Memory B cell (primary cell): ENCODE data around the gene ABLIM2.
A peak's percentile ranks its signal among the peaks of the same experiment; 100 is the strongest.

Experiments used
- ATAC-seq: fragments of 150-1000 bp; cut with Tn5 transposase; 2 replicates; pipeline ENCODE4 v1.10.0; 2021; ENCODE audit warnings: low read depth, mild to moderate bottlenecking, moderate library complexity
- DNase-seq, 2 donors: peaks; one replicate each; pipeline ENCODE4 v3.0.0; 2022; ENCODE audit warnings: low spot score in 2 of 2
- H3K27ac Mint-ChIP-seq: one replicate; pipeline ENCODE4 v1.8.0; 2022; ENCODE audit warnings: mild to moderate bottlenecking, moderate library complexity, mixed read lengths
- H3K27me3 Mint-ChIP-seq: one replicate; pipeline ENCODE4 v1.8.0; 2022; ENCODE audit warnings: mixed read lengths
- H3K36me3 Mint-ChIP-seq: one replicate; pipeline ENCODE4 v1.8.0; 2022; ENCODE audit warnings: mild to moderate bottlenecking, mixed read lengths
- H3K4me1 Mint-ChIP-seq: one replicate; pipeline ENCODE4 v1.8.0; 2022; ENCODE audit warnings: mixed read lengths
- H3K4me3 Mint-ChIP-seq: one replicate; pipeline ENCODE4 v1.8.0; 2022; ENCODE audit warnings: mild to moderate bottlenecking, moderate library complexity, mixed read lengths
- H3K9me3 Mint-ChIP-seq: one replicate; pipeline ENCODE4 v1.8.0; 2022; ENCODE audit warnings: mixed read lengths

The ABLIM2 gene

GRCh38 chr4:8163436-8164193 is 5.0 kb upstream of the ABLIM2 start:
- DNase-seq = no peak
- Mint-ChIP-seq H3K27me3 (no peaks in the 10 kb centered on the region), H3K27ac (peak overlapping the region; percentile 66), H3K36me3 (no peaks in the 10 kb centered on the region), H3K9me3 (peaks cover 10% of the 10 kb centered on the region), H3K4me3 (no peak overlapping the region), H3K4me1 (peaks cover 45% of the 10 kb centered on the region)
- no peak for ATAC-seq

- Mint-ChIP-seq H3K4me3 (peak overlapping the region; percentile 22), H3K27me3 (no peaks in the 10 kb centered on the region), H3K4me1 (peaks cover 45% of the 10 kb centered on the region), H3K9me3 (peaks cover 10% of the 10 kb centered on the region), H3K27ac (peak overlapping the region; percentile 66), H3K36me3 (no peaks in the 10 kb centered on the region)
- DNase-seq = no peak
- no peak for ATAC-seq
These were observed 4.4 kb upstream of the ABLIM2 start for GRCh38 chr4:8163026-8163425.

GRCh38 chr4:8162625-8163024 is 4.0 kb upstream of the ABLIM2 start:
- peak overlapping the region; percentile 66 for H3K27ac Mint-ChIP-seq

DNA sequence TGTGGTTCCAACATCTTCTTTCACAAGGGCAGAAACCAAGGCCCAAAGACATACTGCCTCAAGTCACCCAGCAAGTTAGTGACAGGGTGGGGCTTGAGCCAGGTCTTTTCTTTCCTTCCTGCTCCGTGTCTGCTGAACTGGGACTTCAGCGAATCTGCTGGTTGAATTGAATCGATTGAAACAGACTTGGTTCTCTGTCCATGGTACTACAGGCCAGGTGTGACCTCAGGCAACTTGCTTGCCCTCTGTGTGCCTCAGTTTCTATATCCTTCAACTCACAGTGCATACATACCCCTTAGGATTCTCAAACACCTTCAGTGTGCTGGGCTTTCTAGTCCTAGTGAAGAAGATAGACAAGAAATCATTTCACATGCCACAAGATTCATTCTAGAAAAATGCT is 2.0 kb upstream of the ABLIM2 start:
- Mint-ChIP-seq H3K4me1 (peaks cover 31% of the 10 kb centered on the region), H3K27ac (no peak overlapping the region), H3K36me3 (no peaks in the 10 kb centered on the region), H3K9me3 (no peaks in the 10 kb centered on the region), H3K27me3 (peaks cover under 1% of the 10 kb centered on the region), H3K4me3 (peak overlapping the region; percentile 96)
- no peak for ATAC-seq
- no peak for DNase-seq

More at GRCh38 chr4:8162625-8163024, 4.0 kb upstream of the ABLIM2 start:
- DNase-seq = peak; percentile 40 to 63
- Mint-ChIP-seq H3K4me3 (peak overlapping the region; percentile 22), H3K9me3 (peaks cover 10% of the 10 kb centered on the region), H3K36me3 (no peaks in the 10 kb centered on the region), H3K4me1 (peaks cover 45% of the 10 kb centered on the region), H3K27me3 (no peaks in the 10 kb centered on the region)
- peak; percentile 52 for ATAC-seq

DNA sequence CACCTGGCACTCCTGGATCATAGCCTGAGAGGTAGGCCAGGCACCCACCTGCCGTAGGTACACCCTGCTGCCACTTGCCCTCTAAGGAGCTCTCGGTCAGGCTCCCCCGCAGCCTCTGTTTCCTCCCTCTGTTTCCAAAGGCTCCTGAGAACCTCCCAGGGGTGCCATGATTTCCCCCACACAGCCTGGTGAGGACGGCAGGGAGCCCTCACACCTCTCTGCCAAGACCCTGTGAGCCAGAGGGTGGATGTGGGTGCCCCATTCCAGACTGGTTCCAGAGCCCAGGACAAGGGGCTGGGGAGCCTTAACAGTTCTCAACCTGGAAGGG is 1.6 kb upstream of the ABLIM2 start:
- Mint-ChIP-seq H3K36me3 (no peaks in the 10 kb centered on the region), H3K9me3 (no peaks in the 10 kb centered on the region), H3K4me3 (peak overlapping the region; percentile 96), H3K27ac (no peak overlapping the region), H3K27me3 (peaks cover 1% of the 10 kb centered on the region), H3K4me1 (peaks cover 31% of the 10 kb centered on the region)
- no peak for DNase-seq
- no peak for ATAC-seq

DNA sequence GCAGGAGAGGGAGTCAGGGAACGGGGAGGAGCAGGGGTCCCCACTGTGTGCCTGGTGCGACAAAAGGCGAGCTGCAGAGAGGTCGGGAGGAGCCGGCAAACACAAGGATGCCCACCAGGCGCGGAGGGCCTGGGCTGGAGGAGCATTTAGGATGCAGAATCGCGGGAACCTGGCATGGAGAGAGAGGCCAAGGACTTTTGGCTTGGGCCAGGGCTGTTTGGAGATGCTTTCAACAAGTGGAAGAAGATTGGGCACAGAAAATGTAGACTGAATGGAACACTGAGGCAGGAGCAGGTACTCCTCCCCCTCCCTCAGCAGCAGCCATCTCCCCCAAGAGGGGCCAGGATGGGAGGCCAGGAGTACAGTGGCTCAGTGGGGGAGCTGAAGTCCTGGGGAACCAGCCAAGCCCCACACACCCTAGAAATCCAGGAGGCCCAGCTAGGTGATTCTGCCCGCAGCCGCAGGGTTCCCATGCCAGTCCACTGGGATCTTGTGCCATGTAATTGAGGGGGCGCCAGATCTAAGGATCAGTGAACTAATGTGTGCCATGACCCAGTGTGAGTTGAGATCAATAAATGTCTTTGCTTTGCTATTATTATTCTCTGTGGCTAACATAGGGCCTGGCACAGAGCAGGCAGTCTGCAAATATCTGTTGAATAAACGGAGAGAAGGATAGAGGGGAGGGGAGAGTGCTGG is 1.1 kb upstream of the ABLIM2 start:
- DNase-seq (no peak), ATAC-seq (no peak)
- Mint-ChIP-seq H3K4me1 (peaks cover 27% of the 10 kb centered on the region), H3K9me3 (no peaks in the 10 kb centered on the region), H3K36me3 (no peaks in the 10 kb centered on the region), H3K4me3 (peak overlapping the region; percentile 96), H3K27me3 (peaks cover 1% of the 10 kb centered on the region), H3K27ac (no peak overlapping the region)

GRCh38 chr4:8157944-8158709 is 486 bp downstream of the ABLIM2 start:
- ATAC-seq = no peak
- H3K27ac Mint-ChIP-seq = no peak overlapping the region
- H3K9me3 Mint-ChIP-seq = no peaks in the 10 kb centered on the region
- H3K4me1 Mint-ChIP-seq = peaks cover 17% of the 10 kb centered on the region
- peak overlapping the region; percentile 75 for H3K4me3 Mint-ChIP-seq
- H3K27me3 Mint-ChIP-seq = peaks cover 1% of the 10 kb centered on the region
- no peaks in the 10 kb centered on the region for H3K36me3 Mint-ChIP-seq
- DNase-seq = no peak

DNA sequence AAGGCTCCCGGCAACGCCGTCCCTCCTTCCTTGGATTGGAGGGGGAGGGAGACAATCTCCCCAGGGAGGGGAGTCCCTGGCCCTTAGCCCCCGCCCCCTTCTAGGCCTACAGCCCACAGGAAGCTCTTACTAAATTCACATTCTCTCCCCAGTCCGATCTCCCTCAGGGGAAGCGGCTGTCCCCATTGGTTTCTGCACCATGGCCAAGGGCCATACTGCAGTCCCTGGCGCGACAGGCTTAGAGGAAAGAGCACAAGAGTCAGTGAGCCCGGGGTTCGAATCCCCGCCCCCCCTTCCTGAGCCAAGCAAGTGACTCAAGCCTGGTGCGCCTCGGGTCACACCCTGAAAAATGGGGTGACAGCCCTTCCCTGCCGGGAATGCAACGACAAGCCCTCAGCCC is 1.1 kb downstream of the ABLIM2 start:
- Mint-ChIP-seq H3K9me3 (no peaks in the 10 kb centered on the region), H3K4me1 (peaks cover 12% of the 10 kb centered on the region), H3K27me3 (peaks cover 1% of the 10 kb centered on the region), H3K27ac (no peak overlapping the region), H3K4me3 (peak overlapping the region; percentile 67), H3K36me3 (no peaks in the 10 kb centered on the region)
- ATAC-seq = no peak
- no peak for DNase-seq

GRCh38 chr4:8156617-8157016 is 2.0 kb downstream of the ABLIM2 start:
- no peak overlapping the region for H3K4me3 Mint-ChIP-seq
- ATAC-seq = no peak
- peaks cover 1% of the 10 kb centered on the region for H3K27me3 Mint-ChIP-seq
- no peaks in the 10 kb centered on the region for H3K9me3 Mint-ChIP-seq
- peaks cover 10% of the 10 kb centered on the region for H3K4me1 Mint-ChIP-seq
- no peak for DNase-seq
- H3K27ac Mint-ChIP-seq = no peak overlapping the region
- no peaks in the 10 kb centered on the region for H3K36me3 Mint-ChIP-seq

DNA sequence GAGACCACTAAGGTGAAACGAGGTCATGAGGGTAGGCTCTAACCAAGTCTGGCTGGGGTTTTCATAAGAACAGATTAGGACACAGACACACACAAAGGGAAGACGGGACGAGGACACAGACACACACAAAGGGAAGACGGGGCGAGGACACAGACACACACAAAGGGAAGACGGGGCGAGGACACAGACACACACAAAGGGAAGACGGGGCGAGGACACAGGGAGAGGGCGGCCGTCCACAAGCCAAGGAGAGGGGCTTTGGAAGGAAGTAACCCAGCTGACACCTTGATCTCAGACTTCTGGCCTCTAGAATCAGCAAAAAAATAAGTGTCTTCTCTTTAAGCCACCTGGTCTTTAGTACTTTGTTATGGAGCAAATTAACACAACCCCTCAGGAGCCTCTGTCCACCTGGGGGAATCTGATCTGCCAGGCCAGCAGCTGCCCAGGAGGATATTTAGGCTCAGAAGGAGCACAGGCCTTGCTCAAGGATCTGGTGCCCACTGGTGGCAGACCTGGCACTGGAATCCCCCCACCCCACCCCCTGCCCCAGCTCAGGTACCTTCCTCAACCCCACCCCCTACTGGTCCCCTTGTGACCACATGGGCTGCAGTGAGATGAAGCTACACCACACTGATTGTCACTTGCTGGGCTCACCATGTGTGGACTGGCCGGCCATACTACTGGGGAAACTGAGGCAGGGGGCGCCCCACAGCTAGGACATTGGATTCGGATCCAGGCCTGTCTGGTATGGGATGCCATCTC is 2.8 kb downstream of the ABLIM2 start:
- Mint-ChIP-seq H3K36me3 (no peaks in the 10 kb centered on the region), H3K27me3 (peaks cover 1% of the 10 kb centered on the region), H3K4me1 (peaks cover 10% of the 10 kb centered on the region), H3K9me3 (no peaks in the 10 kb centered on the region), H3K4me3 (no peak overlapping the region), H3K27ac (no peak overlapping the region)
- ATAC-seq = no peak
- no peak for DNase-seq

DNA sequence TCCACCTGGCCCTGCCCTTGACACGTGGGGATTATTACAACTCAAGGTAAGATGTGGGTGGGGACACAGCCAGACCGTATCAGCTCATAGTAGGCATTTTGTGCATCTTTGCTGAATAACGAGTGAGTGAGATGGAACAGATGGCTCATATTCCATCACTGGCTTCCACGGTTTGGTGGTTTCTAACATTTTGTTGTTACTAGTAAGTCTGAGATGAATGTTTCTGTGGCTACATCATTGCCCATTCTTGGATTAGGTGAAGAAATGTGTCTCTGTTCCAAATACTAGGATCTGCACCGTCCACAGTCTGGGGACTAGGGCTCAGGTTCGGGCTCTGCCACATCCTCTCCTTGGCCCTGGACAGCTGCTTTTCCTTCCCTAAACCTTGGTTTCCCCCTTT is 3.6 kb downstream of the ABLIM2 start:
- no peak overlapping the region for H3K4me3 Mint-ChIP-seq
- no peaks in the 10 kb centered on the region for H3K36me3 Mint-ChIP-seq
- H3K27ac Mint-ChIP-seq = no peak overlapping the region
- ATAC-seq = no peak
- H3K27me3 Mint-ChIP-seq = peaks cover 1% of the 10 kb centered on the region
- H3K4me1 Mint-ChIP-seq = peaks cover 10% of the 10 kb centered on the region
- no peaks in the 10 kb centered on the region for H3K9me3 Mint-ChIP-seq
- no peak for DNase-seq

GRCh38 chr4:8153441-8153840 is 5.2 kb downstream of the ABLIM2 start:
- peaks cover 1% of the 10 kb centered on the region for H3K27me3 Mint-ChIP-seq
- no peak for ATAC-seq
- H3K4me1 Mint-ChIP-seq = no peaks in the 10 kb centered on the region
- no peaks in the 10 kb centered on the region for H3K9me3 Mint-ChIP-seq
- DNase-seq = no peak
- no peaks in the 10 kb centered on the region for H3K36me3 Mint-ChIP-seq
- no peak overlapping the region for H3K4me3 Mint-ChIP-seq
- no peak overlapping the region for H3K27ac Mint-ChIP-seq

GRCh38 chr4:8152865-8153257 is 5.8 kb downstream of the ABLIM2 start:
- DNase-seq (no peak), ATAC-seq (no peak)
- Mint-ChIP-seq H3K4me3 (no peak overlapping the region), H3K27me3 (peaks cover 1% of the 10 kb centered on the region), H3K27ac (no peak overlapping the region), H3K36me3 (no peaks in the 10 kb centered on the region), H3K9me3 (no peaks in the 10 kb centered on the region), H3K4me1 (no peaks in the 10 kb centered on the region)
